ENCODE measurements around the gene EXOC2. TPM values are rescaled to one million over a fixed set of nuclear protein-coding genes. Genes with fewer than 3 reads are reported as not detected.

The EXOC2 gene
- total and polyA plus RNA-seq, 2 of the 13 experiments (the other 11 are each of a cell fraction or from before 2014, with no cell fraction given): 12.6 to 22.9 TPM

DNA sequence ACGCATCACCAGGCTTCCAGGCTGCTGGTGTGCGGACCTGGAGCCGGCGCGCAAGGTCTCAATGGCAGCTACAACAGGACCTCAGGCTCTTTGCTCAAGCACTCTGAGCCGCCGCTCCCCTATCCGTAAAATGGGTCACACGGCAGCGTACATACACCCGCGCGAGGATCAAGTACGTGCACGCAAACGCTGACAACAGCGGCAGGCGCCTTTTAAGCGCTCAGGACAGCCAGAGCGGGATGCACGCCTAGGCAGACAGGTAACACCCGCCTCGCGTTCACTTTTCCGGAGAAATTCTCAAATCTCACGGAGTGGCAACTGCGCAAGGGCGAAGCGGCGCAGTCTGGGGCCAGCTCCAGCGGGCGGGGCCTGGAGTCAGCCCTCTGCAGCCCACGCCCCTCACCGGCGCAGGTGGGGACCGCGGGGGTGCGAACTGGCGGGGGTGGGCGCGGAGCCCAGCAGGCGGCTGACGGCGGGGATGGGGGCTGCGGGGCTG, 535 bp downstream of the EXOC2 start (continued):
- TF ChIP-seq, protein P1, sequence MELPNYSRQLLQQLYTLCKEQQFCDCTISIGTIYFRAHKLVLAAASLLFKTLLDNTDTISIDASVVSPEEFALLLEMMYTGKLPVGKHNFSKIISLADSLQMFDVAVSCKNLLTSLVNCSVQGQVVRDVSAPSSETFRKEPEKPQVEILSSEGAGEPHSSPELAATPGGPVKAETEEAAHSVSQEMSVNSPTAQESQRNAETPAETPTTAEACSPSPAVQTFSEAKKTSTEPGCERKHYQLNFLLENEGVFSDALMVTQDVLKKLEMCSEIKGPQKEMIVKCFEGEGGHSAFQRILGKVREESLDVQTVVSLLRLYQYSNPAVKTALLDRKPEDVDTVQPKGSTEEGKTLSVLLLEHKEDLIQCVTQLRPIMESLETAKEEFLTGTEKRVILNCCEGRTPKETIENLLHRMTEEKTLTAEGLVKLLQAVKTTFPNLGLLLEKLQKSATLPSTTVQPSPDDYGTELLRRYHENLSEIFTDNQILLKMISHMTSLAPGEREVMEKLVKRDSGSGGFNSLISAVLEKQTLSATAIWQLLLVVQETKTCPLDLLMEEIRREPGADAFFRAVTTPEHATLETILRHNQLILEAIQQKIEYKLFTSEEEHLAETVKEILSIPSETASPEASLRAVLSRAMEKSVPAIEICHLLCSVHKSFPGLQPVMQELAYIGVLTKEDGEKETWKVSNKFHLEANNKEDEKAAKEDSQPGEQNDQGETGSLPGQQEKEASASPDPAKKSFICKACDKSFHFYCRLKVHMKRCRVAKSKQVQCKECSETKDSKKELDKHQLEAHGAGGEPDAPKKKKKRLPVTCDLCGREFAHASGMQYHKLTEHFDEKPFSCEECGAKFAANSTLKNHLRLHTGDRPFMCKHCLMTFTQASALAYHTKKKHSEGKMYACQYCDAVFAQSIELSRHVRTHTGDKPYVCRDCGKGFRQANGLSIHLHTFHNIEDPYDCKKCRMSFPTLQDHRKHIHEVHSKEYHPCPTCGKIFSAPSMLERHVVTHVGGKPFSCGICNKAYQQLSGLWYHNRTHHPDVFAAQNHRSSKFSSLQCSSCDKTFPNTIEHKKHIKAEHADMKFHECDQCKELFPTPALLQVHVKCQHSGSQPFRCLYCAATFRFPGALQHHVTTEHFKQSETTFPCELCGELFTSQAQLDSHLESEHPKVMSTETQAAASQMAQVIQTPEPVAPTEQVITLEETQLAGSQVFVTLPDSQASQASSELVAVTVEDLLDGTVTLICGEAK (IDR thresholded peaks at IDR 0.05): no peak
- TF ChIP-seq, protein P1 (CRISPR knock-in tag; IDR thresholded peaks at IDR 0.05): no peak
- TF ChIP-seq ZIK1 (CRISPR knock-in tag; IDR thresholded peaks at IDR 0.05; ENCODE audit: borderline replicate concordance, low read depth): no peak
- no peak for TF ChIP-seq MLLT10 (CRISPR knock-in tag; IDR thresholded peaks at IDR 0.05)
- TF ChIP-seq, protein P2, sequence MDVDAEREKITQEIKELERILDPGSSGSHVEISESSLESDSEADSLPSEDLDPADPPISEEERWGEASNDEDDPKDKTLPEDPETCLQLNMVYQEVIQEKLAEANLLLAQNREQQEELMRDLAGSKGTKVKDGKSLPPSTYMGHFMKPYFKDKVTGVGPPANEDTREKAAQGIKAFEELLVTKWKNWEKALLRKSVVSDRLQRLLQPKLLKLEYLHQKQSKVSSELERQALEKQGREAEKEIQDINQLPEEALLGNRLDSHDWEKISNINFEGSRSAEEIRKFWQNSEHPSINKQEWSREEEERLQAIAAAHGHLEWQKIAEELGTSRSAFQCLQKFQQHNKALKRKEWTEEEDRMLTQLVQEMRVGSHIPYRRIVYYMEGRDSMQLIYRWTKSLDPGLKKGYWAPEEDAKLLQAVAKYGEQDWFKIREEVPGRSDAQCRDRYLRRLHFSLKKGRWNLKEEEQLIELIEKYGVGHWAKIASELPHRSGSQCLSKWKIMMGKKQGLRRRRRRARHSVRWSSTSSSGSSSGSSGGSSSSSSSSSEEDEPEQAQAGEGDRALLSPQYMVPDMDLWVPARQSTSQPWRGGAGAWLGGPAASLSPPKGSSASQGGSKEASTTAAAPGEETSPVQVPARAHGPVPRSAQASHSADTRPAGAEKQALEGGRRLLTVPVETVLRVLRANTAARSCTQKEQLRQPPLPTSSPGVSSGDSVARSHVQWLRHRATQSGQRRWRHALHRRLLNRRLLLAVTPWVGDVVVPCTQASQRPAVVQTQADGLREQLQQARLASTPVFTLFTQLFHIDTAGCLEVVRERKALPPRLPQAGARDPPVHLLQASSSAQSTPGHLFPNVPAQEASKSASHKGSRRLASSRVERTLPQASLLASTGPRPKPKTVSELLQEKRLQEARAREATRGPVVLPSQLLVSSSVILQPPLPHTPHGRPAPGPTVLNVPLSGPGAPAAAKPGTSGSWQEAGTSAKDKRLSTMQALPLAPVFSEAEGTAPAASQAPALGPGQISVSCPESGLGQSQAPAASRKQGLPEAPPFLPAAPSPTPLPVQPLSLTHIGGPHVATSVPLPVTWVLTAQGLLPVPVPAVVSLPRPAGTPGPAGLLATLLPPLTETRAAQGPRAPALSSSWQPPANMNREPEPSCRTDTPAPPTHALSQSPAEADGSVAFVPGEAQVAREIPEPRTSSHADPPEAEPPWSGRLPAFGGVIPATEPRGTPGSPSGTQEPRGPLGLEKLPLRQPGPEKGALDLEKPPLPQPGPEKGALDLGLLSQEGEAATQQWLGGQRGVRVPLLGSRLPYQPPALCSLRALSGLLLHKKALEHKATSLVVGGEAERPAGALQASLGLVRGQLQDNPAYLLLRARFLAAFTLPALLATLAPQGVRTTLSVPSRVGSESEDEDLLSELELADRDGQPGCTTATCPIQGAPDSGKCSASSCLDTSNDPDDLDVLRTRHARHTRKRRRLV (CRISPR knock-in tag; IDR thresholded peaks at IDR 0.05): no peak
- no peak; the same call in 1 of the 2 replicates for TF ChIP-seq ATF3 (CRISPR knock-in tag; IDR thresholded peaks at IDR 0.05)
- TF ChIP-seq ZFX (CRISPR knock-in tag; IDR thresholded peaks at IDR 0.05; ENCODE audit: low read depth): no peak
- TF ChIP-seq, protein P3, sequence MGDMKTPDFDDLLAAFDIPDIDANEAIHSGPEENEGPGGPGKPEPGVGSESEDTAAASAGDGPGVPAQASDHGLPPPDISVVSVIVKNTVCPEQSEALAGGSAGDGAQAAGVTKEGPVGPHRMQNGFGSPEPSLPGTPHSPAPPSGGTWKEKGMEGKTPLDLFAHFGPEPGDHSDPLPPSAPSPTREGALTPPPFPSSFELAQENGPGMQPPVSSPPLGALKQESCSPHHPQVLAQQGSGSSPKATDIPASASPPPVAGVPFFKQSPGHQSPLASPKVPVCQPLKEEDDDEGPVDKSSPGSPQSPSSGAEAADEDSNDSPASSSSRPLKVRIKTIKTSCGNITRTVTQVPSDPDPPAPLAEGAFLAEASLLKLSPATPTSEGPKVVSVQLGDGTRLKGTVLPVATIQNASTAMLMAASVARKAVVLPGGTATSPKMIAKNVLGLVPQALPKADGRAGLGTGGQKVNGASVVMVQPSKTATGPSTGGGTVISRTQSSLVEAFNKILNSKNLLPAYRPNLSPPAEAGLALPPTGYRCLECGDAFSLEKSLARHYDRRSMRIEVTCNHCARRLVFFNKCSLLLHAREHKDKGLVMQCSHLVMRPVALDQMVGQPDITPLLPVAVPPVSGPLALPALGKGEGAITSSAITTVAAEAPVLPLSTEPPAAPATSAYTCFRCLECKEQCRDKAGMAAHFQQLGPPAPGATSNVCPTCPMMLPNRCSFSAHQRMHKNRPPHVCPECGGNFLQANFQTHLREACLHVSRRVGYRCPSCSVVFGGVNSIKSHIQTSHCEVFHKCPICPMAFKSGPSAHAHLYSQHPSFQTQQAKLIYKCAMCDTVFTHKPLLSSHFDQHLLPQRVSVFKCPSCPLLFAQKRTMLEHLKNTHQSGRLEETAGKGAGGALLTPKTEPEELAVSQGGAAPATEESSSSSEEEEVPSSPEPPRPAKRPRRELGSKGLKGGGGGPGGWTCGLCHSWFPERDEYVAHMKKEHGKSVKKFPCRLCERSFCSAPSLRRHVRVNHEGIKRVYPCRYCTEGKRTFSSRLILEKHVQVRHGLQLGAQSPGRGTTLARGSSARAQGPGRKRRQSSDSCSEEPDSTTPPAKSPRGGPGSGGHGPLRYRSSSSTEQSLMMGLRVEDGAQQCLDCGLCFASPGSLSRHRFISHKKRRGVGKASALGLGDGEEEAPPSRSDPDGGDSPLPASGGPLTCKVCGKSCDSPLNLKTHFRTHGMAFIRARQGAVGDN (CRISPR knock-in tag; IDR thresholded peaks at IDR 0.05): peak; percentile 44; the same call in 1 of the 2 replicates
- TF ChIP-seq AKAP8 (CRISPR knock-in tag; IDR thresholded peaks at IDR 0.05): no peak
- no peak for TF ChIP-seq CENPX (CRISPR knock-in tag; IDR thresholded peaks at IDR 0.05)

All from HepG2 (cell line).